Measurements from ENCODE around the gene PLCXD1. TPM values are rescaled to one million over a fixed set of nuclear protein-coding genes. Genes with fewer than 3 reads are reported as not detected.

The PLCXD1 gene
- total and polyA plus RNA-seq, 9 of the 15 experiments (the other 6 are each of a cell fraction or from before 2014, with no cell fraction given) = 6.0 to 60.2 (median 39.5) TPM

DNA sequence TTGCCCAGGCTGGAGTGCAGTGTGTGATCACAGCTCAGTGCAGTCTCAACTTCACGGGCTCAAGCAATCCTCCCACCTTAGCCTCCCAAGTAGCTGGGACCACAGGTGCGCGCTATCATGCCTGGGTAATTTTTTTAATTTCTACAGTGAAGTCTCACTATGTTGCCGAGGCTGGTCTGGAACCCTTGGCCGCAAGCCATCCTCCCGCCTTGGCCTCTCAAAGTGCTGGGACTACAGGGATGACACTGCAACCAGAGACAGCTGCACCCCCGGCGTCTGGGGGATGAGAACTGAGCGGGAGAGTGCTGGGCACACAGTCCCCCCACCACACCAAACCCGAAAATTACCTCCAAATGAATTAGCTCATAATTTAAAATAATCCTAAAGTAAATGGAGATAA, 70.6 kb downstream of the PLCXD1 start:
- CTCF ChIA-PET (ENCODE audit: low intra/inter-chr PET ratio) = no interaction called here
- Histone ChIP-seq H3K4me1 (replicated peaks in 1 of 2; ENCODE audit: control insufficient read depth in 2 of 2, insufficient read depth in 2 of 2, low read length in 2 of 2) (0 out of 5 replicates have a peak, but pooled peaks cover 0 to 4% of the 10 kb centered on the region in 2 experiments), H4K20me1 (replicated peaks; ENCODE audit: control insufficient read depth, insufficient read depth, low read length) (no peaks in the 10 kb centered on the region), H3K9me3 (replicated peaks; ENCODE audit: control insufficient read depth, insufficient read depth, low read depth, low read length) (no peaks in the 10 kb centered on the region), H3K27me3 (ENCODE audit: control insufficient read depth in 2 of 2, insufficient read depth in 2 of 2, low read length in 2 of 2) (no peaks in the 10 kb centered on the region), H3K79me2 (ENCODE audit: control insufficient read depth, insufficient read depth, low read length) (no peaks in the 10 kb centered on the region), H3K9ac (ENCODE audit: insufficient read depth in 1 of 2, low read depth in 2 of 2, low read length in 2 of 2) (no peak overlapping the region), H3K4me3 (no peak overlapping the region), H3K4me2 (ENCODE audit: insufficient read depth, low read length) (no peak overlapping the region), H2AFZ (ENCODE audit: low read depth, low read length) (no peak overlapping the region), H3K36me3 (ENCODE audit: control insufficient read depth, insufficient read depth, low read length) (no peaks in the 10 kb centered on the region), H3K27ac (ENCODE audit: extremely low read depth, low read depth, low read length) (no peak overlapping the region), H3K9me1 (ENCODE audit: control insufficient read depth, insufficient read depth, low read length) (no peaks in the 10 kb centered on the region)
- POLR2A ChIA-PET = no interaction called here
- ATAC-seq (no peak), FAIRE-seq (no peak), DNase-seq (ENCODE audit: extremely low read depth in 1 of 4, low spot score in 3 of 4) (no peak)
- 57% methylated on average over 5 of the region's 10 CpGs for WGBS (ENCODE audit: insufficient coverage, low coverage, missing lambda C conversion rate)
- no TSS peak for BruUV-seq (replicated peaks)
- in situ Hi-C loops (cut with MboI) = no loop called here
- intact Hi-C loops (cut with micrococcal nuclease) = no loop called here
- TF ChIP-seq, protein P1, sequence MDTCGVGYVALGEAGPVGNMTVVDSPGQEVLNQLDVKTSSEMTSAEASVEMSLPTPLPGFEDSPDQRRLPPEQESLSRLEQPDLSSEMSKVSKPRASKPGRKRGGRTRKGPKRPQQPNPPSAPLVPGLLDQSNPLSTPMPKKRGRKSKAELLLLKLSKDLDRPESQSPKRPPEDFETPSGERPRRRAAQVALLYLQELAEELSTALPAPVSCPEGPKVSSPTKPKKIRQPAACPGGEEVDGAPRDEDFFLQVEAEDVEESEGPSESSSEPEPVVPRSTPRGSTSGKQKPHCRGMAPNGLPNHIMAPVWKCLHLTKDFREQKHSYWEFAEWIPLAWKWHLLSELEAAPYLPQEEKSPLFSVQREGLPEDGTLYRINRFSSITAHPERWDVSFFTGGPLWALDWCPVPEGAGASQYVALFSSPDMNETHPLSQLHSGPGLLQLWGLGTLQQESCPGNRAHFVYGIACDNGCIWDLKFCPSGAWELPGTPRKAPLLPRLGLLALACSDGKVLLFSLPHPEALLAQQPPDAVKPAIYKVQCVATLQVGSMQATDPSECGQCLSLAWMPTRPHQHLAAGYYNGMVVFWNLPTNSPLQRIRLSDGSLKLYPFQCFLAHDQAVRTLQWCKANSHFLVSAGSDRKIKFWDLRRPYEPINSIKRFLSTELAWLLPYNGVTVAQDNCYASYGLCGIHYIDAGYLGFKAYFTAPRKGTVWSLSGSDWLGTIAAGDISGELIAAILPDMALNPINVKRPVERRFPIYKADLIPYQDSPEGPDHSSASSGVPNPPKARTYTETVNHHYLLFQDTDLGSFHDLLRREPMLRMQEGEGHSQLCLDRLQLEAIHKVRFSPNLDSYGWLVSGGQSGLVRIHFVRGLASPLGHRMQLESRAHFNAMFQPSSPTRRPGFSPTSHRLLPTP (IDR thresholded peaks at IDR 0.05; ENCODE audit: borderline replicate concordance, extremely low read depth, insufficient read length) = no peak
- TF ChIP-seq NCOR1 (IDR thresholded peaks at IDR 0.05) = no peak
- TF ChIP-seq, protein P2, sequence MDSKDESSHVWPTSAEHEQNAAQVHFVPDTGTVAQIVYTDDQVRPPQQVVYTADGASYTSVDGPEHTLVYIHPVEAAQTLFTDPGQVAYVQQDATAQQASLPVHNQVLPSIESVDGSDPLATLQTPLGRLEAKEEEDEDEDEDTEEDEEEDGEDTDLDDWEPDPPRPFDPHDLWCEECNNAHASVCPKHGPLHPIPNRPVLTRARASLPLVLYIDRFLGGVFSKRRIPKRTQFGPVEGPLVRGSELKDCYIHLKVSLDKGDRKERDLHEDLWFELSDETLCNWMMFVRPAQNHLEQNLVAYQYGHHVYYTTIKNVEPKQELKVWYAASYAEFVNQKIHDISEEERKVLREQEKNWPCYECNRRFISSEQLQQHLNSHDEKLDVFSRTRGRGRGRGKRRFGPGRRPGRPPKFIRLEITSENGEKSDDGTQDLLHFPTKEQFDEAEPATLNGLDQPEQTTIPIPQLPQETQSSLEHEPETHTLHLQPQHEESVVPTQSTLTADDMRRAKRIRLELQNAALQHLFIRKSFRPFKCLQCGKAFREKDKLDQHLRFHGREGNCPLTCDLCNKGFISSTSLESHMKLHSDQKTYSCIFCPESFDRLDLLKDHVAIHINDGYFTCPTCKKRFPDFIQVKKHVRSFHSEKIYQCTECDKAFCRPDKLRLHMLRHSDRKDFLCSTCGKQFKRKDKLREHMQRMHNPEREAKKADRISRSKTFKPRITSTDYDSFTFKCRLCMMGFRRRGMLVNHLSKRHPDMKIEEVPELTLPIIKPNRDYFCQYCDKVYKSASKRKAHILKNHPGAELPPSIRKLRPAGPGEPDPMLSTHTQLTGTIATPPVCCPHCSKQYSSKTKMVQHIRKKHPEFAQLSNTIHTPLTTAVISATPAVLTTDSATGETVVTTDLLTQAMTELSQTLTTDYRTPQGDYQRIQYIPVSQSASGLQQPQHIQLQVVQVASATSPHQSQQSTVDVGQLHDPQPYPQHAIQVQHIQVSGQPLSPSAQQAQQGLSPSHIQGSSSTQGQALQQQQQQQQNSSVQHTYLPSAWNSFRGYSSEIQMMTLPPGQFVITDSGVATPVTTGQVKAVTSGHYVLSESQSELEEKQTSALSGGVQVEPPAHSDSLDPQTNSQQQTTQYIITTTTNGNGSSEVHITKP (IDR thresholded peaks at IDR 0.05; ENCODE audit: partially characterized antibody) = no peak
- TF ChIP-seq, protein P3, sequence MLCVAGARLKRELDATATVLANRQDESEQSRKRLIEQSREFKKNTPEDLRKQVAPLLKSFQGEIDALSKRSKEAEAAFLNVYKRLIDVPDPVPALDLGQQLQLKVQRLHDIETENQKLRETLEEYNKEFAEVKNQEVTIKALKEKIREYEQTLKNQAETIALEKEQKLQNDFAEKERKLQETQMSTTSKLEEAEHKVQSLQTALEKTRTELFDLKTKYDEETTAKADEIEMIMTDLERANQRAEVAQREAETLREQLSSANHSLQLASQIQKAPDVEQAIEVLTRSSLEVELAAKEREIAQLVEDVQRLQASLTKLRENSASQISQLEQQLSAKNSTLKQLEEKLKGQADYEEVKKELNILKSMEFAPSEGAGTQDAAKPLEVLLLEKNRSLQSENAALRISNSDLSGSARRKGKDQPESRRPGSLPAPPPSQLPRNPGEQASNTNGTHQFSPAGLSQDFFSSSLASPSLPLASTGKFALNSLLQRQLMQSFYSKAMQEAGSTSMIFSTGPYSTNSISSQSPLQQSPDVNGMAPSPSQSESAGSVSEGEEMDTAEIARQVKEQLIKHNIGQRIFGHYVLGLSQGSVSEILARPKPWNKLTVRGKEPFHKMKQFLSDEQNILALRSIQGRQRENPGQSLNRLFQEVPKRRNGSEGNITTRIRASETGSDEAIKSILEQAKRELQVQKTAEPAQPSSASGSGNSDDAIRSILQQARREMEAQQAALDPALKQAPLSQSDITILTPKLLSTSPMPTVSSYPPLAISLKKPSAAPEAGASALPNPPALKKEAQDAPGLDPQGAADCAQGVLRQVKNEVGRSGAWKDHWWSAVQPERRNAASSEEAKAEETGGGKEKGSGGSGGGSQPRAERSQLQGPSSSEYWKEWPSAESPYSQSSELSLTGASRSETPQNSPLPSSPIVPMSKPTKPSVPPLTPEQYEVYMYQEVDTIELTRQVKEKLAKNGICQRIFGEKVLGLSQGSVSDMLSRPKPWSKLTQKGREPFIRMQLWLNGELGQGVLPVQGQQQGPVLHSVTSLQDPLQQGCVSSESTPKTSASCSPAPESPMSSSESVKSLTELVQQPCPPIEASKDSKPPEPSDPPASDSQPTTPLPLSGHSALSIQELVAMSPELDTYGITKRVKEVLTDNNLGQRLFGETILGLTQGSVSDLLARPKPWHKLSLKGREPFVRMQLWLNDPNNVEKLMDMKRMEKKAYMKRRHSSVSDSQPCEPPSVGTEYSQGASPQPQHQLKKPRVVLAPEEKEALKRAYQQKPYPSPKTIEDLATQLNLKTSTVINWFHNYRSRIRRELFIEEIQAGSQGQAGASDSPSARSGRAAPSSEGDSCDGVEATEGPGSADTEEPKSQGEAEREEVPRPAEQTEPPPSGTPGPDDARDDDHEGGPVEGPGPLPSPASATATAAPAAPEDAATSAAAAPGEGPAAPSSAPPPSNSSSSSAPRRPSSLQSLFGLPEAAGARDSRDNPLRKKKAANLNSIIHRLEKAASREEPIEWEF (CRISPR knock-in tag; IDR thresholded peaks at IDR 0.05) = no peak
- no peak for TF ChIP-seq ZNF274 (IDR thresholded peaks at IDR 0.05; ENCODE audit: borderline replicate concordance, low read depth, low read length)
- TF ChIP-seq TBP (optimal IDR thresholded peaks at IDR 0.05; ENCODE audit: low read depth, low read length) = no peak
- no peak for TF ChIP-seq EHMT2 (IDR thresholded peaks at IDR 0.05)
- TF ChIP-seq CHD4 (IDR thresholded peaks at IDR 0.05; ENCODE audit: insufficient read depth, insufficient replicate concordance, low read depth, low read length, poor library complexity, severe bottlenecking) = no peak
- no peak for TF ChIP-seq HDAC3 (IDR thresholded peaks at IDR 0.05; ENCODE audit: borderline replicate concordance, partially characterized antibody)
- no peak for TF ChIP-seq SP2 (IDR thresholded peaks at IDR 0.05; ENCODE audit: extremely low read depth, low read depth, low read length, poor library complexity, severe bottlenecking)
